Germinal center (tissue), 1 donor: Measurements from ENCODE around the gene TMPRSS12.
"Not testable (repeated sequence)": the region's sequence is repeated elsewhere in the genome, so short reads cannot be mapped to it uniquely, and the experiment has no call there.

Source experiments
- DNase-seq: peaks from one replicate; pipeline ENCODE4 v3.0.0; 2012; ENCODE audit warnings: mixed read lengths, low spot score

The TMPRSS12 gene

GRCh38 chr12:50926932-50927331 lies 84.2 kb downstream of the TMPRSS12 start:
- not testable (repeated sequence) for DNase-seq

GRCh38 chr12:50927356-50927755 lies 84.6 kb downstream of the TMPRSS12 start:
- no peak for DNase-seq

GRCh38 chr12:50927766-50928224 lies 85.1 kb downstream of the TMPRSS12 start:
- DNase-seq, result no peak

GRCh38 chr12:50928392-50928791 lies 85.7 kb downstream of the TMPRSS12 start:
- DNase-seq, result no peak

GRCh38 chr12:50929831-50930230 lies 87.1 kb downstream of the TMPRSS12 start:
- DNase-seq, result no peak

GRCh38 chr12:50930477-50930876 lies 87.8 kb downstream of the TMPRSS12 start:
- not testable (repeated sequence) for DNase-seq

GRCh38 chr12:50932787-50933280 lies 90.1 kb downstream of the TMPRSS12 start:
- DNase-seq, result no peak

GRCh38 chr12:50933459-50934124 lies 90.9 kb downstream of the TMPRSS12 start:
- no peak for DNase-seq

- DNase-seq, result no peak
Observed at GRCh38 chr12:50934371-50934851, 91.7 kb downstream of the TMPRSS12 start.

- no peak for DNase-seq
Observed at GRCh38 chr12:50934981-50935807, 92.5 kb downstream of the TMPRSS12 start.

GRCh38 chr12:50936821-50937530 lies 94.2 kb downstream of the TMPRSS12 start:
- no peak for DNase-seq
